Subcutaneous abdominal adipose tissue (tissue), 5 donors: Measurements from ENCODE around the gene ACP4.

Experiments used
- H3K27ac ChIP-seq: one replicate; pipeline ENCODE4 v1.7.0; 2013; ENCODE audit warnings: low read depth, mild to moderate bottlenecking, inconsistent platforms, low read length, moderate library complexity
- H3K27me3 ChIP-seq, 5 donors: one replicate each; pipeline ENCODE4 v1.7.0; 2013; ENCODE audit warnings: low read length in 5 of 5, inconsistent platforms in 1 of 5; ENCODE audit not compliant: control insufficient read depth in 5 of 5, insufficient read depth in 4 of 5
- H3K36me3 ChIP-seq, 5 donors: one replicate each; pipeline ENCODE4 v1.7.0; 2013; ENCODE audit warnings: low read length in 5 of 5; ENCODE audit not compliant: control insufficient read depth in 5 of 5, insufficient read depth in 5 of 5
- H3K4me1 ChIP-seq, 5 donors: one replicate each; pipeline ENCODE4 v1.7.0; 2013; ENCODE audit warnings: low read length in 5 of 5, mild to moderate bottlenecking in 3 of 5, moderate library complexity in 1 of 5; ENCODE audit not compliant: control insufficient read depth in 5 of 5, insufficient read depth in 5 of 5
- H3K4me3 ChIP-seq, 5 donors: one replicate each; pipeline ENCODE4 v1.7.0; 2013; ENCODE audit warnings: low read length in 5 of 5, low read depth in 1 of 5
- H3K9ac ChIP-seq, 5 donors: one replicate each; pipeline ENCODE4 v1.7.0; 2013; ENCODE audit warnings: low read length in 5 of 5, mild to moderate bottlenecking in 4 of 5, moderate library complexity in 3 of 5
- H3K9me3 ChIP-seq, 5 donors: one replicate each; pipeline ENCODE4 v1.7.0; 2013; ENCODE audit warnings: low read length in 5 of 5; ENCODE audit not compliant: control insufficient read depth in 5 of 5
- donor health status: healthy.
- donor health status: healthy.
- donor health status: healthy.
- donor health status: healthy.
- donor health status: healthy.

The ACP4 gene

GRCh38 chr19:50820086-50820485 lies 29.9 kb downstream of the ACP4 start:
- H3K27ac ChIP-seq = no peak overlapping the region
- peaks cover 1 to 7% (median 5%) of the 10 kb centered on the region in 5 donors for H3K4me1 ChIP-seq
- H3K27me3 ChIP-seq = peaks cover 28 to 75% (median 59%) of the 10 kb centered on the region in 5 donors
- H3K4me3 ChIP-seq = no peak overlapping the region
- H3K9ac ChIP-seq = no peak overlapping the region
- H3K9me3 ChIP-seq = peaks cover 0 to 4% (median 0%) of the 10 kb centered on the region in 5 donors
- H3K36me3 ChIP-seq = no peaks in the 10 kb centered on the region

DNA sequence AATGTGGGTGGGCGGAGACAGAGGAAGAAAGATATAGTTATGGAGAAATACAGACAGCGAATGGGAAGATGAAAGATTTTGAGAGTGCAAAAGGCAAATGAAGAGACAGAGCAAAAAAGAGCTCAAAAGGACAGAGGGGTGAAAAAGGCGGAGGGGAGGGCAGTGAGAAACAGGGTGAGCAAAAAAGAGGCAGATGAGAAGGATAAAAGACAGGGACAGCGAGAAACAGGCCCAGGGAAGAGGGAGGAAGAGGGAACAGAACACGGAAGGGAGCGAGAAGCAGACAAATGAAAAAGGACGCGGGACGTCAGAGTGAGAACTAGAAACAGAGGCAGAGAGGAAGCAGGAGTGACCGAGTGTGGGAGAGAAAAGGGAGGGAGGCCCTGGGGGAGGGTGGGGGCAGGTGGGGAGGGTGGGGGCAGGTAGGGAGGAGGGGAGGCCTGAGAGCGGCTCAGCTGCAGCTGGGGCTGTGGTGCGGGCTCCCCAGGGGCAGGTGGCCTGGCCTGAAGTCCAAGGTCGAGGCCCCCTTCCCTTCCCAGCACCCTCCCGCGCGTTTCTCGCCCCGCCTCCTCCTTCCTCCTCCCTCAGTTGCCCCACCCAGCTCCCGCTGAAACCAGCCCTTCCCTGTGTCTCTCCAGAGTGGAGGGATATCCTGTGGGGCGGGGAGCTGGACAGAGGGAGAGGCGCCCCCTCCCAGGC lies 30.5 kb downstream of the ACP4 start:
- Histone ChIP-seq H3K9ac (peak overlapping the region in 1 of 5 donors; percentile 35), H3K27ac (no peak overlapping the region)

DNA sequence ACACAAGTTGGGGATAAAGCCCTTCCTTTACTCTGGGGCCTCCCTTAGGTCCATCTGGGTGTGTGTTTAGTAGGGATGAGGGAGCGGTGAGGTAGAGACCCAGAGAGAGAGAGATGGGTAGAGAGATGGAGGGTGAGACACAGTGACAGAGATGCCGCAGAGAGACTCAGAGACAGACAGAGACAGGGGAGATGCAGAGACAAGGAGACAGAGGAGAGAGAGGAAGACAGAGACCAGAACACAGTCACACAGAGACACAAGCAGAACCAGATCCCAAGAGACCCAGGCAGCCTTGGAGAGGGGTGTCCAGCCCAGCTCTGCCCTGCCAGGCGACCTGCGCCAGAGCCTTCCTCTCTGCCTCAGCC lies 31.0 kb downstream of the ACP4 start:
- H3K4me3 ChIP-seq = no peak overlapping the region
- H3K9ac ChIP-seq = no peak overlapping the region
- H3K27ac ChIP-seq = no peak overlapping the region
- H3K4me1 ChIP-seq = peaks cover 1 to 7% (median 5%) of the 10 kb centered on the region in 5 donors
- no peaks in the 10 kb centered on the region for H3K9me3 ChIP-seq
- no peaks in the 10 kb centered on the region for H3K36me3 ChIP-seq
- peaks cover 26 to 68% (median 54%) of the 10 kb centered on the region in 5 donors for H3K27me3 ChIP-seq

More for the DNA sequence above, 30.5 kb downstream of the ACP4 start:
- peaks cover 1 to 7% (median 5%) of the 10 kb centered on the region in 5 donors for H3K4me1 ChIP-seq
- H3K4me3 ChIP-seq = no peak overlapping the region
- H3K9me3 ChIP-seq = no peaks in the 10 kb centered on the region
- H3K36me3 ChIP-seq = no peaks in the 10 kb centered on the region
- H3K27me3 ChIP-seq = peaks cover 26 to 69% (median 55%) of the 10 kb centered on the region in 5 donors

DNA sequence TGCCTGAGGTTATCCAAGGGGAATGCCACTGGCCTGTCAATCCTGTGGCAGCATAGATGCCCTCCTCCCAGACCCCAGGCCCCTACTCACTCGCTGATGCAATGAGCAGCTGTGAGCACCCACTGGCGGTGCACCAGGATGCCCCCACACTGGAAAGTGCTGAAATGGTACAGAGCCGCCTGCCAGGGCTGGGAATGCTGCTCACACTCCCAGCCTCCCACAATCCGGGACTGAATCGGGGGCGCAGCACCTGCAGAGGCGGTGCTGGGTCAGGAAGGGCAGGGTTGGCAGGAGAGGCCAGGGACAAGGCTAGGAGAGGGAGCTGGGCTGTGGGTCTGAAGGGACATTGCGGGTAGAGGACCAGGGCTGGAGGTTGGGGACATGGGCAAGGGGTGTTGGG lies 31.4 kb downstream of the ACP4 start:
- no peaks in the 10 kb centered on the region for H3K36me3 ChIP-seq
- H3K9ac ChIP-seq = no peak overlapping the region
- H3K4me3 ChIP-seq = no peak overlapping the region
- H3K27ac ChIP-seq = no peak overlapping the region
- H3K9me3 ChIP-seq = no peaks in the 10 kb centered on the region
- H3K4me1 ChIP-seq = peaks cover 1 to 7% (median 5%) of the 10 kb centered on the region in 5 donors
- H3K27me3 ChIP-seq = peaks cover 26 to 65% (median 54%) of the 10 kb centered on the region in 5 donors

DNA sequence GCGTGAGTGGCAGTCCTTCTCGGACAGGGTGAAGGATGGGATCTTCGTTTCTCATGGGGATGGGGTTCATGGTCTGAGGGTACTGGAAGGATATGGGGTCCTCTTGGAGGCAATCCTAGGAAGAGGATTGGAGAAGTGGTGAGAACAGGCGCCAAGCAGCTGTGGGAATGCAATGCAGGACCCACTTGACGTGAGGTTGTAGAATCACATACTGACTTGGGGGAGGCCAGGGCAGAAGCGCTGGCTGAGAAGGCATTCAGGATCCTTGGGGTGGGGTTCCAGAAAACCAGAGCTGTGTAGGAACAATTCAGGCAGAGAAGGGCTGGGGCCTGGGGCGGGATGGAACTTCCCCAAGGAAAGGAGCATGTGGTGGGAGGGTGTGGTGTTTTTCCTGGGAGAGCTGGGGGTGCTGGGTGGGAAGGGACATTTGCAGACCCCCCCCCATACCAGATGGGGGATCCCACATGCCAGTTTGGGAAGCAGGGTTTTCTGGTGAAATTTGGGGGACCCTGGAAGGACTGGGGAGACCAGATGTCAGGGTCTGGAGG lies 32.5 kb downstream of the ACP4 start:
- H3K4me3 ChIP-seq = no peak overlapping the region
- peaks cover 1 to 7% (median 5%) of the 10 kb centered on the region in 5 donors for H3K4me1 ChIP-seq
- peaks cover 20 to 62% (median 52%) of the 10 kb centered on the region in 5 donors for H3K27me3 ChIP-seq
- no peak overlapping the region for H3K9ac ChIP-seq
- H3K27ac ChIP-seq = no peak overlapping the region
- no peaks in the 10 kb centered on the region for H3K36me3 ChIP-seq
- no peaks in the 10 kb centered on the region for H3K9me3 ChIP-seq

DNA sequence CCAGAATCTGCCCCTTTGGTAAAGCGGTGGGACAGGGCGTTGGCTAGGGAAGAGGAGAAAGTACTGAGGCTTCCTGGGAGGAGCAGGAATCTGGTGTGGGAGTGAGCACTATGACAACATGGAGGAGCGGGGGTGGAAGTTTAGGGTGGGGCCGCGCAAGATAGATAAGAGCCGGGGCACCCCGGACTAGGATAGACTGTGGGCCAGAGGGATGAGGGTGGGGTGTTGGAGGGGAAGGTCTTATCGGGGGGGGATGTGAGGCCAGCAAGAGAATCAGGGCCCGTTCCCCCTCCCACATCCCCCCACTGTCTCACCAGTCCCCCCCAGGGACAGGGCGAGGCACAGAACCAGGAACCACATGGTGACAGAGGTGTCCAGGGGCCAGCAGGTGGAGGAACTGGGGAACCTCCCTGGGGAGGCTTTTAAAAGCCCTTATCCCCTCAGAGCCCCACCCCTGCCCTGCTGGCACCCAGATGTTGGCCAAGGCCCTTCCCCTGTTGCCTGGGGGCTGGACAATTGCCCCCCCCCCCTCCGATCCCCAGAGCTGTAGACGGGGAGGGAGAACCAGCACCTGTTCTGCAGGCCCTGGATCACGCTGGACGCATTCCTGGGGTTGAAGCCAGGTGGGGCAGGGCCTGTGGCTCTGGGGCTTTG lies 33.3 kb downstream of the ACP4 start, which contains the start of gene KLK1:
Gene KLK1 (minus strand): TSS at position 399 of the 654 bp plus-strand sequence. CDS start 39 bp downstream, at position 360.
- H3K27me3 ChIP-seq = peaks cover 15 to 55% (median 50%) of the 10 kb centered on the region in 5 donors
- H3K9ac ChIP-seq = no peak within 1 kb of the TSS
- no peak within 1 kb of the TSS for H3K27ac ChIP-seq
- H3K4me3 ChIP-seq = no peak within 1 kb of the TSS
- H3K36me3 ChIP-seq = no peaks in the 10 kb centered on the region
- H3K9me3 ChIP-seq = no peaks in the 10 kb centered on the region
- H3K4me1 ChIP-seq = peaks cover 0 to 3% (median 0%) of the 10 kb centered on the region in 5 donors

- no peaks in the 10 kb centered on the region for H3K4me1 ChIP-seq
- H3K36me3 ChIP-seq = no peaks in the 10 kb centered on the region
- no peak overlapping the region for H3K9ac ChIP-seq
- peaks cover 0 to 39% (median 25%) of the 10 kb centered on the region in 5 donors for H3K27me3 ChIP-seq
- no peaks in the 10 kb centered on the region for H3K9me3 ChIP-seq
- H3K27ac ChIP-seq = no peak overlapping the region
- no peak overlapping the region for H3K4me3 ChIP-seq
Observed at GRCh38 chr19:50826492-50827240, 36.5 kb downstream of the ACP4 start.

DNA sequence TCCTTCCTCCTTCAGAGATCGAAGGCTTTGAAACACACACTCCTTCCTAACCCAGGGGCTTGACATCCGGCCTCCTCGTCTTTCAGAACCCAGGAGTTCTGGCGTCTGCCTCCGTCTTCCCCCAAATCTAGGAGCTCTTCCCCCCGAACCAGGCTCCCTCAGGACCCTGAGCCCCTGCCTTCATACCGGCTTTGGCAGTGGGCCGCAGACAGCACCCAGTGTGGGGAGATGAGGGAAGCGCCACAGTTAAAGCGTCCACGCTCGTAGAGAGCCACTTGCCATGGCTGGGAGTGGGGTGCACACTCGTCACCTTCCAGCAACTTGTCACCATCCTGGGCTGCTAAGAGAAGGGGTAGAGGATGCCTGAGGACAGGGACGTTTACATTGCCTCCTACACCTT lies 37.3 kb downstream of the ACP4 start:
- no peak overlapping the region for H3K9ac ChIP-seq
- H3K9me3 ChIP-seq = no peaks in the 10 kb centered on the region
- H3K4me1 ChIP-seq = no peaks in the 10 kb centered on the region
- H3K27me3 ChIP-seq = peaks cover 0 to 32% (median 18%) of the 10 kb centered on the region in 5 donors
- H3K36me3 ChIP-seq = no peaks in the 10 kb centered on the region
- no peak overlapping the region for H3K4me3 ChIP-seq
- H3K27ac ChIP-seq = no peak overlapping the region

DNA sequence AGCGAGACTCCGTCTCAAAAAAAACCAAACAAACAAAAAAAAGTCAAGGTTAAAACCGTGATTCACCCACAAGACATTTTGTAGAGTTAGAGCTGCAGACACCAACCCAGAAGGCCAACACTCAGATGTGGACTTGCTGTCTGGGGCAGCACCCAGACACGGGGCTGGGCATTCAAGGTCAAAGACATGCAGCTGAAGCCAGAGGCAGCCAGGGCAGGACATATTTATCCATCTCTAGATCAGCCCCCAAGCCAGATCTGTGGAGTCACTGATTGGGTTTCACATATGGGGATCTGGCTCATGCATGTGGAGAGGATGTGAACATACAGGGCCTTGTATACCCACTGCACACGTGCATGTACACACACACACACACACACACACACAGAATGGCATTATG lies 39.6 kb downstream of the ACP4 start:
- no peak overlapping the region for H3K9ac ChIP-seq
- no peaks in the 10 kb centered on the region for H3K9me3 ChIP-seq
- H3K36me3 ChIP-seq = no peaks in the 10 kb centered on the region
- no peak overlapping the region for H3K27ac ChIP-seq
- peaks cover 0 to 34% (median 24%) of the 10 kb centered on the region in 5 donors for H3K27me3 ChIP-seq
- H3K4me3 ChIP-seq = no peak overlapping the region
- H3K4me1 ChIP-seq = no peaks in the 10 kb centered on the region
